Kidney (tissue), 14 donors: ENCODE measurements around the gene LCN1. TPM values are rescaled to one million over a fixed set of nuclear protein-coding genes. Genes with fewer than 3 reads are reported as not detected.

ENCODE experiments used
- DNase-seq, 5 donors: peaks; one replicate each; pipeline ENCODE4 v3.0.0-alpha.2; 2013 to 2020
- FAIRE-seq: peaks from 2 replicates; lab custom pipeline; 2012; peaks lifted over from hg19 to GRCh38; lab: Jason Lieb, UNC
- H3K27ac ChIP-seq, 2 donors: one replicate each; pipeline ENCODE4 v1.7.0; 2013; ENCODE audit warnings: low read depth in 2 of 2, low read length in 2 of 2, inconsistent platforms in 1 of 2
- H3K27me3 ChIP-seq: one replicate; pipeline ENCODE4 v1.7.1; 2013; ENCODE audit warnings: low read length, inconsistent platforms; ENCODE audit not compliant: control insufficient read depth, insufficient read depth
- H3K36me3 ChIP-seq, 3 donors: one replicate each; pipeline versions ENCODE4 v1.7.0 to v1.7.1; 2013; ENCODE audit warnings: low read length in 3 of 3, control low read depth in 1 of 3, inconsistent platforms in 1 of 3; ENCODE audit not compliant: insufficient read depth in 3 of 3, control insufficient read depth in 2 of 3
- H3K4me1 ChIP-seq, 3 donors: one replicate each; pipeline versions ENCODE4 v1.7.0 to v1.7.1; 2013; ENCODE audit warnings: low read length in 3 of 3, inconsistent platforms in 1 of 3, low read depth in 1 of 3; ENCODE audit not compliant: control insufficient read depth in 2 of 3, insufficient read depth in 2 of 3
- H3K4me3 ChIP-seq, 3 donors: one replicate each; pipeline versions ENCODE4 v1.7.0 to v1.8.1; 2013; ENCODE audit warnings: low read length in 3 of 3, control low read depth in 1 of 3, inconsistent platforms in 1 of 3
- H3K9ac ChIP-seq, 3 donors: one replicate each; pipeline versions ENCODE4 v1.7.0 to v1.7.1; 2013; ENCODE audit warnings: low read length in 3 of 3, control low read depth in 1 of 3, inconsistent platforms in 1 of 3
- H3K9me3 ChIP-seq, 3 donors: one replicate each; pipeline versions ENCODE4 v1.7.0 to v1.7.1; 2013; ENCODE audit warnings: low read length in 3 of 3, control low read depth in 1 of 3, inconsistent platforms in 1 of 3; ENCODE audit not compliant: control insufficient read depth in 2 of 3, insufficient read depth in 1 of 3
- CTCF ChIP-seq: IDR thresholded peaks from 3 replicates; pipeline ENCODE4 v1.5.1; 2012; ENCODE audit warnings: mild to moderate bottlenecking, moderate library complexity, borderline replicate concordance; ENCODE audit not compliant: insufficient read depth; ENCODE audit errors: extremely low read depth
- intact Hi-C: fragments of 100-400 bp; cut with DNase I; formaldehyde crosslinking; loops from one replicate; pipeline ENCODE4 v1.11.1; 2022
- polyA plus RNA-seq: library from polyadenylated mRNA; stranded (reverse); fragments of 350-450 nt; fragmentation: Illumina TruSeq; extraction: RNeasy Lipid Tissue Mini Kit (QIAGEN cat#74804); gene quantifications from one replicate; pipeline ENCODE4 v1.2.3, GENCODE V29; 2014; ENCODE audit warnings: low read depth, low replicate concordance; ENCODE audit not compliant: insufficient read depth
- total RNA-seq: library from RNA; stranded (reverse); fragmentation: NEBNext Ultra II Directional; extraction: Animal tissue kit (Norgen Biotek cat#: 25700); gene quantifications from one replicate; pipeline ENCODE4 v1.2.1, GENCODE V29; 2021
- donor health status: control.
- donor health status: control.
- donor health status: control.
- donor health status: control.
- donor health status: control.
- donor health status: DM: yes; HTN: yes; CAD: no.
- donor health status: Normal renal cell carcinoma (clear cell type).

LCN1 gene
- total and polyA plus RNA-seq, 2 donors from 2014 or later: not detected

DNA sequence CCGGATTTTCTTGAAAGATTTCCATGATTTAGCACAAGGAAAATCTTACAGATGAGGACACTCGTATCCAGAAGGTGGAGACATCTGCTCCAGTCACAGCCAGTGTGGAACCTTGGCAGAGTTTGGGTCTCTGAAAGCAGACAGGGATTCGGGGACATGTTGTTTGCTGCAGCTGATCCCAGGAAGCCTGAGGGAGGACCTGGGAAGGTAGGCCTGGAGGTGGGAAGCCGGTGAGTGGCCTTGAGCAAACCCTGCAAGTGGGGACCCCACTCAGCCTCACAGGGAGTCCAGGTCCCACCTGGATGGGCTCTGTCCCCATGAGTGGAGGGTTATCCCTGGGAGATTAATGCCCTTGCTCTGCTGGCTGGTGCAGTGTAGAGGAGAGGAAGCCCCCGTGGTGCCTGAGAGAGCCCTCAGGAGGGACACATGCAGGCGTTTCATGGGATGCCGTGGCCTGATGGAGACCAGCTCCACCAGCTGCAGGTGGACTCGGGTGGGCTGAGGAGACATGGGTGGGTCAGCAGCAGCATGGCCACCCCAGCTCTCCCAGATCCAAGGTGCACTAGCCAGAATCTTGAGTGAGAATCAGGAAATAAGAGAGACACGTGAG lies 12.9 kb upstream of the LCN1 start:
- no peak for TF ChIP-seq CTCF
- Histone ChIP-seq H3K9me3 (peaks cover 0 to 3% (median 0%) of the 10 kb centered on the region in 3 donors), H3K4me1 (no peaks in the 10 kb centered on the region), H3K27ac (no peak overlapping the region), H3K4me3 (no peak overlapping the region), H3K9ac (no peak overlapping the region), H3K27me3 (no peaks in the 10 kb centered on the region), H3K36me3 (peaks cover 0 to 12% (median 8%) of the 10 kb centered on the region in 3 donors)
- DNase-seq: peak in 1 of 5 donors; percentile 16
- intact Hi-C loops: no loop called here
- no peak for FAIRE-seq

GRCh38 chr9:135509458-135509857 lies 11.8 kb upstream of the LCN1 start:
- Histone ChIP-seq H3K9ac (no peak overlapping the region), H3K27ac (no peak overlapping the region), H3K4me1 (no peaks in the 10 kb centered on the region), H3K36me3 (peaks cover 0 to 1% (median 0%) of the 10 kb centered on the region in 3 donors), H3K27me3 (no peaks in the 10 kb centered on the region), H3K4me3 (no peak overlapping the region), H3K9me3 (peaks cover 0 to 3% (median 0%) of the 10 kb centered on the region in 3 donors)
- DNase-seq (no peak), FAIRE-seq (no peak)
- intact Hi-C loops: no loop called here
- TF ChIP-seq CTCF: no peak

GRCh38 chr9:135512241-135512603 lies 9.0 kb upstream of the LCN1 start:
- no peak overlapping the region for H3K27ac ChIP-seq
- intact Hi-C loops: no loop called here
- H3K9ac ChIP-seq: no peak overlapping the region
- DNase-seq (peak in 1 of 5 donors; percentile 12), FAIRE-seq (no peak)
- no peak overlapping the region for H3K4me3 ChIP-seq
- H3K4me1 ChIP-seq: no peaks in the 10 kb centered on the region
- TF ChIP-seq CTCF: no peak
- no peaks in the 10 kb centered on the region for H3K36me3 ChIP-seq
- peaks cover 0 to 3% (median 0%) of the 10 kb centered on the region in 3 donors for H3K9me3 ChIP-seq
- no peaks in the 10 kb centered on the region for H3K27me3 ChIP-seq

DNA sequence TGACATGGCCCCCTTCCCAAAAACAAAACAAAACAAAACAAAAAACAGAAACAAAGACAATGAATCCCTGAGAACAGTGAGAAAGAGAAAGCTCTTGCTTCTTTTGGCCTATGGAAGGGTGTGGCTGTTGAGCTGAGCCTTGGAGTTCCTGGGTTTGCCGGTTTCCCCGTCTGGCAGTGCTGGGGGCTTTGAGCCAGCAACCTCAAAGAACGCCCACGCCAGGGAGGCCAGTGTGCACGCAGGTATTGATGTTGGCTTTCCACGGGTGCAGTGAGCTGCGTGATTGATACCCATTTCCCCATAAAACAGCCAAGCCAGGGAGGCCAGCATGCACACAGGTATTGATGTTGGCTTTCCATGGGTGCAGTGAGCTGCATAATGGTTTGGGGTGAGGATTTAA lies 8.3 kb upstream of the LCN1 start:
- DNase-seq (peak in 2 of 5 donors; percentile 29 to 33), FAIRE-seq (no peak)
- Histone ChIP-seq H3K27me3 (no peaks in the 10 kb centered on the region), H3K36me3 (no peaks in the 10 kb centered on the region), H3K4me1 (no peaks in the 10 kb centered on the region), H3K9me3 (peaks cover 0 to 3% (median 0%) of the 10 kb centered on the region in 3 donors), H3K4me3 (no peak overlapping the region), H3K27ac (no peak overlapping the region), H3K9ac (no peak overlapping the region)
- TF ChIP-seq CTCF: no peak
- intact Hi-C loops: no loop called here
